GM19463 (cell line): ENCODE data around the gene LRRC34.

ENCODE experiments used
- ATAC-seq: cut with Tn5 transposase; IDR thresholded peaks from one replicate; pipeline ENCODE4 v1.9.1; 2021; ENCODE audit warnings: mild to moderate bottlenecking, moderate library complexity; ENCODE audit not compliant: unreplicated experiment

Gene LRRC34

GRCh38 chr3:169815590-169816150 is 3.0 kb upstream of the LRRC34 start:
- no peak for ATAC-seq

DNA sequence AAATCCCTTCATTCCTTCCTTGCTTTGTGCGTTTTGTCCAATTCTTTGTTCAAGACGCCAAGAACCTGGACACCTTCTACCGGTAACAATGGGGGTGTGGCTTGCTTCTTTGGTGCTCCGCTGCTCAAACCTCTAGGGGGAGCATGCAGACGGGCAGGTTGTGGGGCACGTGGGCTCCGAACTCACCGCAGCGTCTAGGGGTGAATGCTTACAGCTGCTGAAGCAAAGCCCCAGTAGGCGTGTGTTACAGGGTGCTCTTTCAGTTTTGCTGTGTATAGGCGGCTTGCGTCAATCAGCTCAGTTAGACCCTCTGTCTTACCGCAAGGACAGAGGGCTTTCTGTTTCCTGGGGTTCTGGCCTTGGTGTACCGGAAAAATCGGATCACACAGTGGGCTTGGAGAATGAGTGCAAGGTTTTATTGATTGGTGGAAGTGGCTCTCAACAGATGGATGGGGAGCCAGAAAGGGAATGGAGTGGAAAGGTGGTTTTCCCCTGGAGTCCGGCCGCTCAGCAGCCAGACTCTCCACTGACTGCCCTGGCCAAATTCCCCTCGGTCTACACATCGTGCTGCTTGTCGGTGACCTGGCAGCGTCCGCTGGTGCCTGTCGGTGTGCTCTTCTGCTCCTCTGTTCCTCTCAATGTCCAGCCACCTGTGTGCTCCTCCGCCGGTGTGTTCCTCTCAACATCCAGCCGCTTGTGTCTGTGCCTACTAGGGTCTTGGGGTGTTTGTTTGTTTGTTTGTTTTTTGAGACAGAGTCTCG is 1.2 kb upstream of the LRRC34 start:
- peak; percentile 84 for ATAC-seq

DNA sequence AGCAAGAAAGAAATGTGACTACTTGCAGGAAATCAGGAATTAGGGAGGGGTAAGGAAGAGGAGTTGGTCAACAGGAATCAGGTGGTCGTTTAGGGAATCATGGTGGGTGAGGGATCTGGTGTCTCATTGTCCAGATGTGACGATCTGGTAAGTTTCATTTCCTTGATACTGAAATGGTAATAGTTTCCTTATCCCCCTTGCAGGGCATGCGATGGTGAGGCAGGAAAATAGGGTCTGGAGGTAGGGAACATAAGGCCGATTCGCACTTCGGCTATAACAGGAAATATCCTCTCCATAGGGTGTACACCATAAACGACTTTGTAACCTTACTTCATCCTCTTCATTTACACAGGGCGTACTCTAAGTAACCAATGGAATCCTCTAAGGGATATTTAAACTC is 574 bp upstream of the LRRC34 start:
- no peak for ATAC-seq

DNA sequence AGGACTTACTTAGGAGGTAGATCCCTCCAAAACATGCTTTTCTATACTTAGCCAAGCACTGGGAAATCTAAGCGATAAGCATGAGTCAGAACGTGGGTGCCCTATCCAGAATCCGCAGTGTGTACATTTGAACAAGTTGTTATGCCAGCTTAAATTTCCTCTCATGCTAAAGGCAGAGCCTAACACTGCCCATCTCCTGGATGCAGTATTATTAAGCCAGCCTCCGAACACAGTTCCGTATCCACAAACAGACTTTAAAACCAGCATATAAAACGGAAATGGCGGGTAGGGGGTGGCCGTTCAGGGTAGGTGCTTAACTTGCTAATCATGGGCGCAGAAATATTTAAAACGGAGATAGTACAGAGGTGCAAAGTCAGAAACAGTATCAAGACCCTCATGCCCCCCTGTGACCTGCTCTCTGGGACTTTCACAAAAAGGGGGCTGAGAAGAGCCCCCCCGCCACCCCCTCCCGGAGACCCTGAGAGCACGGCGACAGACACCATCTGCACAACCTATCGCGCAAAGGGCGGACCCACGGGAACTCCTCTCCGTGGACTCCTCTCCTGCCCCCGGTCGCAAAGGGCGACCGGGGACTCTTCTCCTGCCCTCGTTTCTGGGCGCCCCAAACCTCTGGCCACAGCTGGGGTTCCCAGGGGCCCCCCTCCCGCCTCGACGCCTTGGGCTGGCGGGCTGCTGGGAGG is 923 bp downstream of the LRRC34 start:
- ATAC-seq = peak; percentile 3

DNA sequence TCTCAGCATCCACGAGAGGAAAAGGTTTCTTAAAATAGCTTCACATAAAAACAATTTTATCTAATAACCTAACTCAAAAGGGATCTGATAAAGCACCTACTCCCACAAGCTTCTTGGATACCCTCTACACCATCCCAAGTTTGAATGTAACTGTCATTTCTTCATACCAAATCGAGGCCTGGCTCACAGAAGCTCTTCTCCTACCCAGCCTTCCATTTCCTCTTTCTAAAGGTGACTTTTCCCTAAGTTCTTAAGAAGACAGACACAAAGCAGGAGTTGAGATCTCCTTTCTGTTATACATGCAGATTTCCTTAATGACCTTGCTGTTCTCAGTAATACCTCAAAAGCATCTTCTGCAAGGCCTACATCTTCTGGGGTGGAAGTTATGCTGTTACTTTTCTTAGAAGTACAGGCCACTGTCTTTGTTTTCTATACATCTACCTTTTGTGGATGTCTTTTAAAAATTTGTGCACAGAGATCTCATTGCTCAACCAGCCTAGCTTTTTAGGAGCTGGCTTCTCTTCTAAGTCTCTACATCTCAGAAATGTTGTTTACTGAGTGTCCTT is 3.4 kb downstream of the LRRC34 start:
- ATAC-seq = no peak

GRCh38 chr3:169804681-169805080 is 8.0 kb downstream of the LRRC34 start:
- no peak for ATAC-seq

DNA sequence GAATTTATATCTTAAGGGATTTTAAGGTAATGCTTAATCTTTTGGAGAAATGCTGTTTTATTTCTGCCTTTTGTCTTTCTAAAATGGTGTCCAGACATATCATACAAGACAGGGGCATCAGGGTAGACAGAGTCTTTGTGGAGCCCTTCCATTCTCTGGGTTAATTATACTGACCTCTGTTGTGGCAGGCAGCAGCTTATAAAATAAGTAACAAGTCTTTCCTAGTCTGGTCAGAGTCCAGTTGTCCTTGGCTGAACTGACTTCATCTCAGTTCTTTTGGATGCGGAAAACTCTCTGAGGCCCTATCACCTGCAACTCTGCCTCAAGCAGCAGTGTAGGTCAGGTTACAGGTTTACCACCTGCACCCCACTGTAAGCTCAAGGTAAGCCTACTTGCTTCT is 20.3 kb downstream of the LRRC34 start:
- no peak for ATAC-seq

DNA sequence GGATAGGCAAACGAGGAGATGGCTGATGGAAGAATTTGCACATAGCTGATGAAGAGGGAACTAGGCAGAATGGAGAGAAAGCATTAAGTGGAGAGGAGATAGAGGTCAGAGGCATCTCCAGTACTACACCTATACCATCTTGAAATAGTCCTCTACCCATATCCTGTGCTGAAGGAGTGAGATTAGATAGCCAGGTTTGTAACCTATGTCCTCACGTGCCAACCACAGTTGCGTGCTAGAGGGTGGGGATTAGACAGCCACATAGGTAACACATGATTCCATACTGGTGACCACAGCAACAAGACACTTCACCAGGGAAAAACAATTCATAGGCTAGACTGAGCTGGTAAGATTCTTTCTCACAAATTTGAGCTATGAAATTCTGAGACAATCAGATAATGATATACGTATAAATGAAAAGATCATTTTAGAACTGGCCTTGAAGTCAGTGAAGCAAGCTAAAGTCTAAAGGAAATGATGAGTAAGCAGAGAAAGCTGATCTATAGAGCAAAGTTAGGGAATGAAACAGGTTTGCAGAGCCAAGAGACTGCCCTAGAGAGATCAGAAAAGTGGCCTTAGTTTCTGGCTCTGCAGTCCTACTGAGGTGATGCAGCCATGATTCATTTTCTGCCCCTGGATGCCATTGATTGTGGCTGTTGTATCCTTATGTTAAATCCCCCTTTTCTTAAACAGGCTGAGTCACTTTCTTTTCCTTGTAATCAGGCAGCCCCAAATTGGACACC is 21.8 kb downstream of the LRRC34 start:
- ATAC-seq = no peak

DNA sequence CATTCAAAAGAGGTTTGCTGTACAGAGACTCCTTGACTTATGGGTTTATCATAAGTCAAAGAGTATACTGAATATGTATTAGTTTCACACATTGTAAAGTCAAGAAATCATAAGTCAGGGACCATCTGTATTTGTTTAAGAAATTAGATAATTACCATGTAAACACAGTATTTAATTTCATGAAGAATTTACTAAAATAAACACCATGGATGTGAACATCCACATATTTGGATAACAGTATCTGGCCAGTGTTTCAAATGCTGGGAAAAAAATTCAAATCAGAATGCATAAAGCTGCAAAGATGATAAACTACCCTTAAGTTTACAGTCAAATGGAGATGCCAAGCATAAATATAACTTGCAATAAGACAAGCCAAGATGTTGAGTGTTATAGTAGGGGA is 22.5 kb downstream of the LRRC34 start:
- ATAC-seq = no peak

DNA sequence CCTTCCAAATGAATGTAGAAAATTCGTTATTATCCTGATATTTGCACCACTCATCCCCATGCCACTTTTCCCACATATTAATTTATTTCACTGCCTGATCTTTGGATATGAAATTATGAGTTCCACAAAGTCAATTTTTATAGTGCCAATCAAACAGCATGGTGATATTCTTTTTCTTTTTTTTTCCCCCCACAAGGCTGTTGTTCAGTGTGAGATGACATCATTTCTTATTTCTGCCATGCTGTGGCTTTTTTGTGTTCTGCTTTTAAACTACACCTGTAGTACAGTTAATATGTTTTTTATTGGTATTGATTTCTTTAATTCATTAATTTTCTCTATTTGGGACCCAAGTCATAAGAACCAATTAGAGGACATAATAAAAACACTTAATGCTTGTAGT is 24.9 kb downstream of the LRRC34 start:
- ATAC-seq = no peak

GRCh38 chr3:169787120-169787519 is 25.6 kb downstream of the LRRC34 start:
- no peak for ATAC-seq

DNA sequence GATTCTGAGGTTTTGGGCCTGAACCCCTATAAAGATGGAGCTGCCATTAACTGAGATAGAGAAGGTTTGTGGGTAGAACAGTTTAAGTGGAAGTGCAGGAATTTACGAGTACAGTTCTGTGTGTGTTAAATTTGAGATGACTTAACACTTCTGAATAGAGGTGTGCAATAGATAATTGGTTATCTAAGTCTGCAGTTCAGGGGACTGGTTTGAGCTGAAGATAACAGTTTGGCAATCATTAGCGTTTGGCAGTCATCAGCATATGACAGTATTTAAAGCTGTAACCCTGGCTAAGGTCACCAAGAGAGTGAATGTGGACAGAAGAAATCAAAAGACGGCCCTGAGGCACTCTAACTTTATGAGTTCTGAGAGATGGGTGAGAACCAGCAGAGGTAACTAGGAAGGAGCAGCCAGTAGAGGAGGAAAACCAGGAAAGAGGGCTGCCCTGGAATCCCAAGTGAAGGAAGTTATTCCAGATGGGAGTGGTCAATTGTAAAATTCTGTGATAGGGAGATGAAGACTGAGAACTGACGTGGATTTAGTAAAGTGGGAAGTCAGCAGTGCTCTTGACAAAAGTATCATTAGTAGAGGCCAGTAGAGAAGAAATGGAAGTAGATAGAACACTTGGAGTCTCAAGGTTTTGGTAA is 31.4 kb downstream of the LRRC34 start:
- no peak for ATAC-seq

DNA sequence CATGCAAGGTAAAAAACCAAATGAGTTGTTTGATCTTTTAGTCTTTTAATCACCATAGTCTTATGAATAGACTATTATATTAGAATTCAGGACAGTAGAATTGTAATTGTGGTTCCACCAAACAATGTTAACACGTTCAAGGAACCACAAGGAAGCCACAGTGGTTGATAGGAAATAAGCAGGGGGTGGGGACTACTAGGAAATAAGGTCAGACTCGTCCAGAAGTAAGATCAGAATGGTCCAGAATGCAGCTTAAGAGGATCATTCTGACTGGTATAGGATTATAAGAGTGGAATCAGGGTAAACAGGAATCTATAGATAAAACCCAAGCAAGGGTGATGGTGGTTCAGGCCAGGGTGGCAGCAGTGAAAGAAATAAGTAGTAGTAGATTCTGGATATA is 32.0 kb downstream of the LRRC34 start:
- no peak for ATAC-seq

DNA sequence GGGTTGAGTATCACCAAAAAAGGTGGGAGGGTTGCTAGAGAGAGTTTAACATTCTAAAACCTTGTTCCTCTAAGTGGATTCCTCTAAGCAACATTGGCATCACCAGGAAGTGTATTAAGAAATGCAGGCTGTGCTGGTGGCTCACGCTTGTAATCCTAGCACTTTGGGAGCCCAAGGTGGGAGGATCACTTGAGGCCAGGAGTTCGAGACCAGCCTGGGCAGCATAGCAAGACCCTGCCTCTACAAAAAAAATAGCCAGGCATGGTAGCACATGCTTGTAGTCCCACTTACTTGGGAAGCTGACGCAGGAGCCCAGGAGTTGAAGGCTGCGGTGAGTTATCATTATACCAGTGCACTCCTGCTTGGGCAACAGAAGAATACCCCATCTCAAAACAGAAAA is 34.9 kb downstream of the LRRC34 start:
- no peak for ATAC-seq

DNA sequence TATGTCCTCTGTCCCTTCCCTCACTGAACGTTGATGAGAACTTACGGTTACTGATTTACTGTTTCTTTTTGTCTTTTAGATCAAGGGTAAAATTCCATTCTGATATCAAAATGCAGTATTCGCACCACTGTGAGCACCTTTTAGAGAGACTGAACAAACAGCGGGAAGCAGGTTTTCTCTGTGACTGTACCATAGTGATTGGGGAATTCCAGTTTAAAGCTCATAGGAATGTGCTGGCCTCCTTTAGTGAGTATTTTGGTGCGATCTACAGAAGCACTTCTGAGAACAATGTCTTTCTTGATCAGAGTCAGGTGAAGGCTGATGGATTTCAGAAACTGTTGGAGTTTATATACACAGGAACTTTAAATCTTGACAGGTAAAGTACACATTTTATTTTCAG is 38.5 kb downstream of the LRRC34 start:
- no peak for ATAC-seq

- peak; percentile 76 for ATAC-seq
Measured at GRCh38 chr3:169772897-169773816, 39.5 kb downstream of the LRRC34 start, which contains the start of gene MYNN. Gene MYNN, plus strand, starts transcription at chr3:169773396. Its CDS starts 900 bp downstream, at chr3:169774296.

GRCh38 chr3:169772305-169772896 is 40.3 kb downstream of the LRRC34 start:
- ATAC-seq = peak; percentile 12

GRCh38 chr3:169771497-169772304 is 41.0 kb downstream of the LRRC34 start:
- ATAC-seq = no peak
